SK-N-SH treated with all-trans-retinoic acid at 6 μM for 48 hours (cell line): ENCODE data around the gene POT1.

Experiments used
- ATAC-seq: fragments of 200-7000 bp; cut with Tn5 transposase; 3 replicates; pipeline ENCODE4 v1.9.1; 2020; ENCODE audit warnings: mild to moderate bottlenecking, moderate library complexity
- ARNTL ChIP-seq: fragments of 450-650 bp; formaldehyde crosslinking; IDR thresholded peaks from 2 replicates; pipeline ENCODE4 v1.5.0; 2020; ENCODE audit warnings: low read depth, mild to moderate bottlenecking, moderate library complexity, borderline replicate concordance
- BACH2 ChIP-seq: fragments of 250-450 bp; sonication (Bioruptor Pico); IDR thresholded peaks from 2 replicates; pipeline ENCODE4 v1.9.0; 2021; ENCODE audit warnings: mild to moderate bottlenecking, borderline replicate concordance
- CREB5 ChIP-seq: fragments of 250-450 bp; sonication (Bioruptor Pico); IDR thresholded peaks from 2 replicates; pipeline ENCODE4 v1.5.1; 2020; ENCODE audit warnings: low read depth, mild to moderate bottlenecking, moderate library complexity
- CSDC2 ChIP-seq: fragments of 250-450 bp; sonication (Bioruptor Pico); IDR thresholded peaks from 2 replicates; pipeline ENCODE4 v1.5.0; 2020; ENCODE audit warnings: mild to moderate bottlenecking, moderate library complexity
- CSRNP3 ChIP-seq: fragments of 250-450 bp; sonication (Bioruptor Pico); IDR thresholded peaks from 2 replicates; pipeline ENCODE4 v1.5.1; 2021; ENCODE audit warnings: mild to moderate bottlenecking, moderate library complexity
- ESRRG ChIP-seq: fragments of 250-450 bp; sonication (Bioruptor Pico); IDR thresholded peaks from 2 replicates; pipeline ENCODE4 v1.6.1; 2021; ENCODE audit warnings: mild to moderate bottlenecking
- GLIS3 ChIP-seq: fragments of 250-450 bp; sonication (Bioruptor Pico); IDR thresholded peaks from 2 replicates; pipeline ENCODE4 v1.5.0; 2020; ENCODE audit warnings: mild to moderate bottlenecking, moderate library complexity
- ISL1 ChIP-seq: fragments of 250-450 bp; sonication (Bioruptor Pico); IDR thresholded peaks from 2 replicates; pipeline ENCODE4 v2.1.2; 2022; ENCODE audit warnings: mild to moderate bottlenecking, moderate library complexity
- OSR1 ChIP-seq: fragments of 250-450 bp; sonication (Bioruptor Pico); IDR thresholded peaks from 2 replicates; pipeline ENCODE4 v1.8.0; 2022; ENCODE audit warnings: moderate library complexity, mild to moderate bottlenecking, inconsistent platforms
- PATZ1 ChIP-seq: fragments of 250-450 bp; sonication (Bioruptor Pico); IDR thresholded peaks from 2 replicates; pipeline ENCODE4 v1.8.0; 2020; ENCODE audit warnings: mild to moderate bottlenecking, moderate library complexity, borderline replicate concordance
- POU6F1 ChIP-seq: fragments of 250-450 bp; sonication (Bioruptor Pico); IDR thresholded peaks from 2 replicates; pipeline ENCODE4 v1.8.0; 2021; ENCODE audit warnings: low read depth, mild to moderate bottlenecking, moderate library complexity, borderline replicate concordance
- PPARA ChIP-seq: fragments of 250-450 bp; sonication (Bioruptor Pico); IDR thresholded peaks from 2 replicates; pipeline ENCODE4 v1.5.0; 2020; ENCODE audit warnings: mild to moderate bottlenecking, borderline replicate concordance
- RARB ChIP-seq: fragments of 250-450 bp; sonication (Bioruptor Pico); IDR thresholded peaks from 2 replicates; pipeline ENCODE4 v1.8.0; 2021; ENCODE audit warnings: mild to moderate bottlenecking, moderate library complexity
- SNAI2 ChIP-seq: fragments of 250-450 bp; sonication (Bioruptor Pico); IDR thresholded peaks from 2 replicates; pipeline ENCODE4 v1.5.0; 2020; ENCODE audit warnings: mild to moderate bottlenecking, moderate library complexity
- TCF4 ChIP-seq: fragments of 250-450 bp; sonication (Bioruptor Pico); IDR thresholded peaks from 2 replicates; pipeline ENCODE4 v1.8.0; 2021; ENCODE audit warnings: mild to moderate bottlenecking, moderate library complexity, borderline replicate concordance
- TOX ChIP-seq: fragments of 250-450 bp; sonication (Bioruptor Pico); IDR thresholded peaks from 2 replicates; pipeline ENCODE4 v1.8.0; 2021; ENCODE audit warnings: mild to moderate bottlenecking, moderate library complexity, borderline replicate concordance
- TSHZ2 ChIP-seq: fragments of 250-450 bp; sonication (Bioruptor Pico); IDR thresholded peaks from 2 replicates; pipeline ENCODE4 v1.5.0; 2020; ENCODE audit warnings: mild to moderate bottlenecking, moderate library complexity
- ZC3H10 ChIP-seq: fragments of 250-450 bp; sonication (Bioruptor Pico); IDR thresholded peaks from 2 replicates; pipeline ENCODE4 v1.5.1; 2021; ENCODE audit warnings: mild to moderate bottlenecking, moderate library complexity
- ZFP3 ChIP-seq: fragments of 250-450 bp; sonication (Bioruptor Pico); IDR thresholded peaks from 2 replicates; pipeline ENCODE4 v1.5.0; 2020; ENCODE audit warnings: mild to moderate bottlenecking, moderate library complexity
- ZFP30 ChIP-seq: fragments of 450-650 bp; formaldehyde crosslinking; IDR thresholded peaks from 2 replicates; pipeline ENCODE4 v1.5.0; 2022; ENCODE audit warnings: mild to moderate bottlenecking, moderate library complexity
- ZNF565 ChIP-seq: fragments of 450-650 bp; formaldehyde crosslinking; conservative IDR thresholded peaks from 2 replicates; pipeline ENCODE4 v1.5.0; 2020; ENCODE audit warnings: low read depth, mild to moderate bottlenecking, moderate library complexity
- ZNF70 ChIP-seq: fragments of 450-650 bp; formaldehyde crosslinking; IDR thresholded peaks from 2 replicates; pipeline ENCODE4 v1.5.0; 2020; ENCODE audit warnings: mild to moderate bottlenecking, moderate library complexity
- ZNF8 ChIP-seq: fragments of 450-650 bp; formaldehyde crosslinking; IDR thresholded peaks from 2 replicates; pipeline ENCODE4 v1.5.0; 2020; ENCODE audit warnings: mild to moderate bottlenecking, moderate library complexity

The POT1 gene

GRCh38 chr7:124909808-124910207 is 19.8 kb downstream of the POT1 start:
- no peak for ATAC-seq
- TF ChIP-seq TOX = no peak
- no peak for TF ChIP-seq ISL1
- no peak for TF ChIP-seq PATZ1
- no peak for TF ChIP-seq OSR1
- TF ChIP-seq CSRNP3 = no peak
- TF ChIP-seq ARNTL (CRISPR knock-in tag) = no peak
- no peak for TF ChIP-seq RARB (CRISPR knock-in tag)

- TF ChIP-seq SNAI2 (CRISPR knock-in tag) (no peak), POU6F1 (CRISPR knock-in tag) (no peak), OSR1 (no peak), TCF4 (no peak)
- ATAC-seq = no peak
Observed at GRCh38 chr7:124908259-124908658, 21.4 kb downstream of the POT1 start.

- no peak for ATAC-seq
- TF ChIP-seq BACH2 (CRISPR knock-in tag) = no peak
- TF ChIP-seq ZFP30 (CRISPR knock-in tag) = no peak
- TF ChIP-seq ZNF8 (CRISPR knock-in tag) = no peak
- TF ChIP-seq TCF4 = no peak
- no peak for TF ChIP-seq TSHZ2 (CRISPR knock-in tag)
- TF ChIP-seq OSR1 = no peak
- TF ChIP-seq ZC3H10 (CRISPR knock-in tag) = no peak
- TF ChIP-seq ZFP3 (CRISPR knock-in tag) = no peak
- no peak for TF ChIP-seq ARNTL (CRISPR knock-in tag)
- TF ChIP-seq ZNF70 (CRISPR knock-in tag) = no peak
- no peak for TF ChIP-seq ISL1
- TF ChIP-seq ESRRG (CRISPR knock-in tag) = no peak
Observed at GRCh38 chr7:124907490-124907889, 22.1 kb downstream of the POT1 start.

- TF ChIP-seq ZFP30 (CRISPR knock-in tag) (no peak), SNAI2 (CRISPR knock-in tag) (no peak), ZFP3 (CRISPR knock-in tag) (no peak), ARNTL (CRISPR knock-in tag) (no peak), PATZ1 (no peak), TOX (no peak), RARB (CRISPR knock-in tag) (no peak), ZNF70 (CRISPR knock-in tag) (no peak), CSDC2 (CRISPR knock-in tag) (no peak), GLIS3 (CRISPR knock-in tag) (no peak), CREB5 (CRISPR knock-in tag) (no peak), ZNF8 (CRISPR knock-in tag) (no peak), ZNF565 (CRISPR knock-in tag) (no peak), ZC3H10 (CRISPR knock-in tag) (no peak), ISL1 (no peak), PPARA (CRISPR knock-in tag) (no peak)
- ATAC-seq = no peak
Observed at GRCh38 chr7:124898531-124898930, 31.1 kb downstream of the POT1 start.
